HG02884 (cell line): Measurements from ENCODE around the gene RABIF.
"Not testable (repeated sequence)": the region's sequence is repeated elsewhere in the genome, so short reads cannot be mapped to it uniquely, and the experiment has no call there.

Experiments
- ATAC-seq: cut with Tn5 transposase; IDR thresholded peaks from one replicate; pipeline ENCODE4 v1.9.1; 2021; ENCODE audit warnings: mild to moderate bottlenecking, moderate library complexity; ENCODE audit not compliant: unreplicated experiment

Gene RABIF

DNA sequence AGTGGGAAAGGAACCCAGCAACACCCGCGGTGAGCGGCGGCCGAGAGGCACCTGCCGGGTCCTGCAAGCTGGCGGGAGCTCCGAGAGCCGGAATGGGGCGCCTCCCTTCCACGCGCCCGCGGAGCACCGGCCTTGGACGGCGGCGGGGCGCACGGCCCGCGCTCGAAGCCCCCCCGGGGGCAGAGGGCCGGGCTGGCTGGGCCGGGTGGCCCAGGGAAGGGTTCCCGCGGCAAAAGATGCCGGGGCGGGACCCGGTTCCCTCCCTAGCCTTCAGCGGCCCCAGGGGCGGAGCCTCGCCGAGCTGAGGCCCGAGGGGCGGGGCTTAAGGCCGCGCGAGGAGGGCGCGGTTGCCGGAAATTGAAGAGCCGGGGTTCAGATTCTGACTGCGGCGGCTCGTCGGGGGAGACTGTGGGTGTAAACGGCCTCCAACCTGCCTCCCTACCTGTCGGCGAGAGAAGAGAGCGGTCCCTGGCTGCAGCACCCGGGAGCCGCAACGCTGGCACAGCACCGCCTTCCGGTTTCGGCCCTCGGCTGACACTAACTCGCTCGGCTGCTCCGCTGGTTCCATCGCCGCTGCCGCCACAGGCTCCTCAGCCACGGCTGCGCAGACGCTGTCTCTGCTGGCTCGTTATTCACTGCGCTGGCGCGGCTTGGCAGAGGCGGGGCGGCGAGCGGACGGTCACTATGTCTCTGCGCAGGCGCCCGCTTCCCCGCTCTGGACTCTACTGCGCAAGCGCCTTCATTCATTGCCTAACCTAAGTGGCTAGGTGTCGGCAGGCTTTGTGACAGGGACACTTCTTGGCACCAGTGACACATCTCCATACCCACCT, at the start of gene RABIF:
TSS of gene RABIF (minus strand) at position 619 of the 830 bp plus-strand sequence. CDS start at position 568, 51 bp downstream.
- ATAC-seq: peak; percentile 84

- ATAC-seq: no peak
Measured at GRCh38 chr1:202938287-202938925, 49.5 kb upstream of the RABIF start.

DNA sequence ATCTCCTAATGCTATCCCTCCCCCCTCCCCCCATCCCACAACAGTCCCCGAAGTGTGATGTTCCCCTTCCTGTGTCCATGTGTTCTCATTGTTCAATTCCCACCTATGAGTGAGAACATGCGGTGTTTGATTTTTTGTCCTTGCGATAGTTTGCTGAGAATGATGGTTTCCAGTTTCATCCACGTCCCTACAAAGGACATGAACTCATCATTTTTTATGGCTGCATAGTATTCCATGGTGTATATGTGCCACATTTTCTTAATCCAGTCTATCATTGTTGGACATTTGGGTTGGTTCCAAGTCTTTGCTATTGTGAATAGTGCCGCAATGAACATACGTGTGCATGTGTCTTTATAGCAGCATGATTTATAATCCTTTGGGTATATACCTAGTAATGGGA, 47.5 kb upstream of the RABIF start:
- ATAC-seq: not testable (repeated sequence)

GRCh38 chr1:202935844-202936243, 46.9 kb upstream of the RABIF start:
- ATAC-seq: no peak

DNA sequence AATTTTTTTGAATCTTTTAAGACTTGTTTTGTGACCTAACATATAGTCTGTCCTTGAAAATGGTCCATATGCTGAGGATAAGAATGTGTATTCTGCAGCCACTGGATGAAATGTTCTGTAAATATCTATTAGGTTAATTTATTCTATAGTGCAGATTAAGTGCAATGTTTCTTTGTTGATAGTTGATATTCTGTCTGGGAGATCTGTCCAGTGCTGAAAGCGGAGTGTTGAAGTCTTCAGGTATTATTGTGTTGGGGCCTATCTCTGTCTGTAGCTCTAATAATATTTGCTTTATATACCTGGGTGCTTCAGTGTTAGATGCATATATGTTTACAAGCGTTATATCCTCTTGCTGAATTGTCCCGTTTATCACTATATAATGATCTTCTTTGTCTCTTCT, 45.8 kb upstream of the RABIF start:
- ATAC-seq: no peak

DNA sequence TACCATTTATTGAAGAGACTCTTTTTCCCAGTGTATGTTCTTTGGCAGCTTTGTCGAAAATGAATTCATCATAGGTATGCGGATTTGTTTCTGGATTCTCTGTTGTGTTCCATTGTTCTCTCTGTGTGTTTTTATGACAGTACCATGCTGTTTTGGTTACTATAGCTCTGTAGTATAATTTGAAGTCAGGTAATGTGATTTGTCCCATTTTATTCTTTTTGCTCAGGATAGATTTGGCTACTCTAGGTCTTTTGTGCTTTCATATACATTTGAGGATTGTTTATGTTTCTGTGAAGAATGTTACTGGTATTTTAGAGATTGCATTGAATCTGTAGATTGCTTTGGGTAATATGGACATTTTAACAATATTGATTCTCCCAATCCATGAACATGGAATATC, 43.5 kb upstream of the RABIF start:
- no peak for ATAC-seq

- peak; percentile 85 for ATAC-seq
Measured at GRCh38 chr1:202926581-202927491, 37.9 kb upstream of the RABIF start, which contains the start of gene KLHL12. TSS of gene KLHL12 (minus strand) at chr1:202927234. CDS start at chr1:202925162, 2,072 bp downstream.

GRCh38 chr1:202923533-202923932, 34.6 kb upstream of the RABIF start:
- no peak for ATAC-seq

DNA sequence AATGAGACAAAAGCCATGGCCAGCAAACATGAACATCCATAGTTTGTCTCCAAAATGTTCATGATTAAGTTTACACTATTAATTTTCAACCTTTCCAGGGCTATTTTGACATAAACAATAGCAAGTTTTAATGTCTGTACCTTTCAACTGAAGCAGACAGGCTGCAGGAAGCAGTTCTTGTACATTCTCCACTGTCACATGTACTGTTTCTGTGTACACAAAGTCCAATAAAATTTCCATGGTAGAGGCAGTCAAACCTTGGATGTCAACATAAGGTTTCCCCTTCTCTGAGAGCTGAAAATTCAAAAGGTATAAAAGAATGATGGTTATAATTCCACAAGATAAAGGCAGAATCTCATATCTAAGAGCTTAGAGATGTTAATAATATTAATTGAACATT, 30.7 kb upstream of the RABIF start:
- no peak for ATAC-seq

- ATAC-seq: no peak
Measured at GRCh38 chr1:202915146-202915545, 26.2 kb upstream of the RABIF start.

DNA sequence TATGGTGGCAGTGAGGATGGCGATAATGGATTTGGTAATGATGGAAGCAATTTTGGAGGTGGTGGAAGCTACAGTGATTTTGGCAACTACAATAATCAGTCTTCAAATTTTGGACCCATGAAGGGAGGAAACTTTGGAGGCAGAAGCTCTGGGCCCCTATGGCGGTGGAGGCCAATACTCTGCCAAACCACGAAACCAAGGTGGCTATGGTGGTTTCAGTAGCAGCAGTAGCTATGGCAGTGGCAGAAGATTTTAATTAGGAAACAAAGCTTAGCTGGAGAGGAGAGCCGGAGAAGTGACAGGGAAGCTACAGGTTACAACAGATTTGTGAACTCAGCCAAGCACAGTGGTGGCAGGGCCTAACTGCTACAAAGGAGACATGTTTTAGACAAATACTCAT, 23.5 kb upstream of the RABIF start:
- not testable (repeated sequence) for ATAC-seq

GRCh38 chr1:202909494-202909893, 20.5 kb upstream of the RABIF start:
- ATAC-seq: no peak

DNA sequence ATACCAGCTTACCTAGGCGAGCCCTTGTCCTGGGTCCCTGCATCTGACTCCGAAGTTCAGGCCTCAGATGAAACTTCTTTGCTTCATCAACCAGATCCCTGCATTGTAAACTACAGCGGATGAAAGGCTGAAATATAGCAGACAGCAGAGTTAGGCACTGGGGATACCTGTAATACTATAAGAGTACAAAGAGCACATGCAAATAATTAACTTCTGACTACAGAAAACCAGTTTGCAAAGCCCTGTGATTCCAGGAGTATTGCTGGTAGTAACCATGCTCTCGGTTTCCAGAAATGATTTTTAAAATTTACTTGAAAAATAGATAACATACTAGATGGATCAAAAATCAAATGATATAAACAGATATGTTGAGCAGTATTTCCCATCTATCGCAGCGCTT, 20.0 kb upstream of the RABIF start:
- ATAC-seq: no peak

DNA sequence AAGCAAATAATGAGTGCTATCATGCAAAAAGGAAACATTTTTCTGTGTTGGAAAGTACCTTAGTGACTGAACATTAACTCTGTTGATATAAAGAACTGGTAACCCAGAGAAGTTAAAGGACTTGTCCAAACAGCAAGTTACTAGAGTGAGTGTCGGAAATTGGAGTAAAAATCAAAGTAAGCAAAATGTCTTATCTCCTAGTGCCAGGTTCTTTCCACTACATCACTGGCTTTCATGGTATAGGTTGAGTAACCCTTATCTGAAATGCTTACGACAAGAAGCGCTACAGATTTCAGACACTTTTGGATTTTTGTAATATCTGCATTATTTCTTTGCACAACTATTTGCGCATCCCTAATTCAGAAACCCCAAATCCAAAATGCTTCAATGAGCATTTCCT, 16.4 kb upstream of the RABIF start:
- ATAC-seq: no peak

DNA sequence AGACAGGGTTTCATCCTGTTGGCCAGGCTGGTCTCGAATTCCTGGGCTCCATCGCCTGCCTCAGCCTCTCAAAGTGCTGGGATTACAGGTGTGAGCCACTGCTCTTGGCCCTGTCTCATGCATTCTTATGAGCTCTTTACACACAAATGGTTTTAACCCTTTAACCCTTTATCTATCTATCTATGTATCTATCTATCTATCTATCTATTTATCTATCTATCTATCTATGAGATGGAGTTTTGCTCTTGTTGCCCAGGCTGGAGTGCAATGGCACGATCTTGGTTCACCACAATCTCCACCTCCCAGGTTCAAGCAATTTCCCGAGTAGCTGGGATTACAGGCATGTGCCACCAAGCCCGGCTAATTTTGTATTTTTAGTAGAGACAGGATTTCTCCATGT, 14.9 kb upstream of the RABIF start:
- ATAC-seq: not testable (repeated sequence)

DNA sequence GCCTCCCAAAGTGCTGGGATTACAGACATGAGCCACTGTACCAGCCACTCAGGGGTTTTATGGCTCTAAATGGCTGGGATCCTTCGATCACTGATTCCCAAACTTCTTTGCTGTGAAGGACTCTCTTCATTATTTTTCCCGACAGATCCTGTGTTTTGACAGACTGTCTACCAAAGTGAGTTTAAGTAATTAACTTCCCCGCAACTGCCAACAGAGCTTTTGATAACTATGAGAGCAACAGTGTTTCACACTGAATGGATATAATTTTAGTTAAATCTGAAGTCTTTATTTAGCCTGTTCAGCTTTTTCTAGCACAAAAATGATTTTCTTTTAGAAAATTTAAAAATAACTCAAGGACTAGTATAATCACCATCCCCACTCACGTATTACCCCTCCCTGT, 12.6 kb upstream of the RABIF start:
- ATAC-seq: no peak

GRCh38 chr1:202892501-202892900, 3.6 kb upstream of the RABIF start:
- ATAC-seq: no peak

GRCh38 chr1:202890392-202890791, 1.4 kb upstream of the RABIF start:
- ATAC-seq: no peak

DNA sequence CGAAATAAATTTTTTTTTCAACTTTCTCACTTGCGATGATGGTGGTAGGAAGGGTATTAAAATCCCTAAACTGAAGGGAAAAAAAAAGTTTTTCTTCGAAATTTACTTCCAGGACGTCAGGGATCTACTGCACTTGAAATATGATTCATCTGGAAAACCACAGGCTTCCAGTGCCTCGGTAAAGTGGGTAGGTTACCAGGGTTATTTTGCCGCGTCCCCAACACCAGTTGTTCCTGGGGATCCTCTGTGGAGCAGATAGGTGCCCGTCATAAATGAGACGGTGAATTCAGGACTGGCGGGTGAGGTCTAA, 773 bp downstream of the RABIF start:
- no peak for ATAC-seq

DNA sequence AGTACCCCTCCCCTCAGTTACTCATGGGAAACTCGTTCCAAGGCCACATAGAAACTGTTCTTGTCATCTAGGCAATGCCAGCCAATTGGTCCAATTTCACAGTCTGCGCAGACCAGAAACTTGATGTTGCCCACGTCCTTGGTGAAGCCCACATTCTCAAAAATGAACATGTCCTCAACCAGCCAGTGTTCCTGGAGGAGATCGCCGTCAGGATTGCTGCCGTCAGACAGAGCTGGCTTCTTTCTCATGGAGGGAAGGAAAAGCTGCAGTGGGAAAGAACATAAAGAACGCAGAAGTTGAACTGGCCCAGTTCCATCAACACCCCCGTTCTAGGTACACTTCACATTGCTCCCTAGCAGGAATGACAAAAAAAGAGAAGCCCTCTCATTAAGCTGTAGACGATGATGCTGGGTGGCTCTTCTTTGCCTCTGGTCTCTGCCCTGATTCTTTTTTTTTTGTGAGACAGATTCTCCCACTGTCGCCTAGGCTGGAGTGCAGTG, 7.9 kb downstream of the RABIF start:
- ATAC-seq: no peak

- no peak for ATAC-seq
Measured at GRCh38 chr1:202880062-202880461, 8.9 kb downstream of the RABIF start.
